ENCODE results near the gene TOX2.

Gene TOX2

GRCh38 chr20:43931976-43932375 is 17.3 kb downstream of the TOX2 start:
- DNase-seq (ENCODE audit: low read depth), result no peak

GRCh38 chr20:43934833-43935232 is 20.2 kb downstream of the TOX2 start:
- Histone ChIP-seq H3K27me3 (replicated peaks; ENCODE audit: control insufficient read depth, insufficient read depth, low read length) (peaks cover 5% of the 10 kb centered on the region), H3K9me3 (ENCODE audit: control insufficient read depth, low read length) (no peaks in the 10 kb centered on the region), H3K4me1 (ENCODE audit: control insufficient read depth, insufficient read depth, low read length) (peaks cover 36% of the 10 kb centered on the region), H3K9ac (ENCODE audit: low read length) (no peak overlapping the region), H3K4me3 (ENCODE audit: low read length) (no peak overlapping the region), H3K36me3 (ENCODE audit: control insufficient read depth, insufficient read depth, low read length, severe bottlenecking) (no peaks in the 10 kb centered on the region)
- no peak for DNase-seq (ENCODE audit: low read depth)

More at GRCh38 chr20:43931976-43932375, 17.3 kb downstream of the TOX2 start:
- H3K4me1 ChIP-seq (ENCODE audit: control insufficient read depth, insufficient read depth, low read length), result peaks cover 12% of the 10 kb centered on the region
- H3K27me3 ChIP-seq (replicated peaks; ENCODE audit: control insufficient read depth, insufficient read depth, low read length), result peaks cover 5% of the 10 kb centered on the region
- H3K36me3 ChIP-seq (ENCODE audit: control insufficient read depth, insufficient read depth, low read length, severe bottlenecking), result no peaks in the 10 kb centered on the region
- no peaks in the 10 kb centered on the region for H3K9me3 ChIP-seq (ENCODE audit: control insufficient read depth, low read length)
- H3K9ac ChIP-seq (ENCODE audit: low read length), result no peak overlapping the region
- no peak overlapping the region for H3K4me3 ChIP-seq (ENCODE audit: low read length)

- Histone ChIP-seq H3K4me3 (ENCODE audit: low read length) (no peak overlapping the region), H3K27me3 (replicated peaks; ENCODE audit: control insufficient read depth, insufficient read depth, low read length) (peaks cover 5% of the 10 kb centered on the region), H3K9ac (ENCODE audit: low read length) (no peak overlapping the region), H3K9me3 (ENCODE audit: control insufficient read depth, low read length) (no peaks in the 10 kb centered on the region), H3K36me3 (ENCODE audit: control insufficient read depth, insufficient read depth, low read length, severe bottlenecking) (no peaks in the 10 kb centered on the region), H3K4me1 (ENCODE audit: control insufficient read depth, insufficient read depth, low read length) (peaks cover 47% of the 10 kb centered on the region)
- no peak for DNase-seq (ENCODE audit: low read depth)
These were observed 21.6 kb downstream of the TOX2 start for GRCh38 chr20:43936104-43936770.

- no peak overlapping the region for H3K4me3 ChIP-seq (ENCODE audit: low read length)
- DNase-seq (ENCODE audit: low read depth), result no peak
- H3K36me3 ChIP-seq (ENCODE audit: control insufficient read depth, insufficient read depth, low read length, severe bottlenecking), result no peaks in the 10 kb centered on the region
- H3K9ac ChIP-seq (ENCODE audit: low read length), result no peak overlapping the region
- peaks cover 50% of the 10 kb centered on the region for H3K4me1 ChIP-seq (ENCODE audit: control insufficient read depth, insufficient read depth, low read length)
- peaks cover 5% of the 10 kb centered on the region for H3K27me3 ChIP-seq (replicated peaks; ENCODE audit: control insufficient read depth, insufficient read depth, low read length)
- H3K9me3 ChIP-seq (ENCODE audit: control insufficient read depth, low read length), result no peaks in the 10 kb centered on the region
These were observed 22.2 kb downstream of the TOX2 start for GRCh38 chr20:43936805-43937204.

DNA sequence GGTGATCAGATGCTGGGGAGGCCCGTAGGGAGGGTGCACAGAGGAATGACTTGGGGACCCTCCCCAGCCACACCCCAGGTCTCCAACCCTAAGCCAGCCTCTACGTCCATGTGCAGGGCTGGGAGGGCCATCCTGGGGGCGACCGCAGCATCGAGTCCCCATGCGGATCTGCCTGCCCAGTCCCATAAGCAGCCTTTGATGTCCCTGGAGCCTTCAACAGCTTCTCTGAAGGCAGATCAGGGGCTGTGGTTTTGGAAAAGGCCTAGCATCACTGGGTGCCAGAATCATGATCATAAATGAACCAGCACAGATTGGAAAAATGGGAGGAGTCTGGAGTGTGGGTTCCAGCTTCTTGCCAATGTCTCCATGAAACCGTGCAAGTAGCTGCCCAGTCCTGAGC is 22.9 kb downstream of the TOX2 start:
- no peak overlapping the region for H3K9ac ChIP-seq (ENCODE audit: low read length)
- no peaks in the 10 kb centered on the region for H3K36me3 ChIP-seq (ENCODE audit: control insufficient read depth, insufficient read depth, low read length, severe bottlenecking)
- H3K9me3 ChIP-seq (ENCODE audit: control insufficient read depth, low read length), result no peaks in the 10 kb centered on the region
- no peak overlapping the region for H3K4me3 ChIP-seq (ENCODE audit: low read length)
- no peak for DNase-seq (ENCODE audit: low read depth)
- H3K27me3 ChIP-seq (replicated peaks; ENCODE audit: control insufficient read depth, insufficient read depth, low read length), result peaks cover 5% of the 10 kb centered on the region
- peaks cover 58% of the 10 kb centered on the region for H3K4me1 ChIP-seq (ENCODE audit: control insufficient read depth, insufficient read depth, low read length)

GRCh38 chr20:43938017-43938655 is 23.5 kb downstream of the TOX2 start:
- peaks cover 2% of the 10 kb centered on the region for H3K27me3 ChIP-seq (replicated peaks; ENCODE audit: control insufficient read depth, insufficient read depth, low read length)
- H3K9ac ChIP-seq (ENCODE audit: low read length), result peak overlapping the region; percentile 35
- H3K4me1 ChIP-seq (ENCODE audit: control insufficient read depth, insufficient read depth, low read length), result peaks cover 63% of the 10 kb centered on the region
- H3K9me3 ChIP-seq (ENCODE audit: control insufficient read depth, low read length), result no peaks in the 10 kb centered on the region
- H3K4me3 ChIP-seq (ENCODE audit: low read length), result no peak overlapping the region
- no peak for DNase-seq (ENCODE audit: low read depth)
- no peaks in the 10 kb centered on the region for H3K36me3 ChIP-seq (ENCODE audit: control insufficient read depth, insufficient read depth, low read length, severe bottlenecking)

DNA sequence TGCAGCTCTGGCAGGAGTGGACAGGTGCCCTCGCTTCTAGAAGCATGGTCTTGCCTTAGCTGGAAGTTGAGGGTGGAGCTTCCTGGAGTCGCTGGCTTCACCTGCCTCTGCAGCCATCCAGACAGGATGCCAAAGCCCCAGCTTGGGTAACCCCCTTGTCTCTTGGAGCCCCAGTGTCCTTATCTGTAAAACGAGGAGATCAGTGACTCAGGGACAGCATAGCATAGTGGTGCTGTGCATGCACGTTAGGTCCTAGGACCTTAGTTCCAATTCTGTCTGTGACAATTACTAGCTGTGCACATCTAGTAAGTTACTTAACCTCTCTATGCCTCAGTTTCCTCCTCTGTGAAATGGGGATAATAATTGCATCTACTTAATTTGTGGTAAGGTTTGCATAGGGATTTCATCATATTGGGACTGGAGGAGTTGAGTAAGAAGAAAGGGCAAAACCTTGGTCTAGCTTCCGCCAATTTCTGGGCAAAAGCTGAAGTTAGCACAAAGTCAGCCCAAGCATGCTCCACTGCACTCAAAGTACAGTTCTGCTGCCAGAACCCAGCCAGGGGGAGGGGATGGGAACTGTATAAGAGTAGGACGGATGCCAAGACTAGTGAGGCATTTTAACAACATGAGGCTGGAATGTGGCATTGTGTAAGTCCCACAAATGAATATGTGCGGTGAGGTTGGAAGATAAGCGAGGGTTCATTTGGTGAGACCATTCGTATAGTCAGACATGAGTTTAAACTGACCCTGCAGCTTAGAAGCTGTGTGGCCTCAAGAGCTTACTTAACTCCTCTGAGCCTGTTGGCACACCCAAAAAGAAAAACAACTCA is 24.5 kb downstream of the TOX2 start:
- peak; percentile 99 for DNase-seq (ENCODE audit: low read depth)
- no peaks in the 10 kb centered on the region for H3K9me3 ChIP-seq (ENCODE audit: control insufficient read depth, low read length)
- H3K4me3 ChIP-seq (ENCODE audit: low read length), result peak overlapping the region; percentile 2
- H3K36me3 ChIP-seq (ENCODE audit: control insufficient read depth, insufficient read depth, low read length, severe bottlenecking), result no peaks in the 10 kb centered on the region
- peak overlapping the region; percentile 43 for H3K9ac ChIP-seq (ENCODE audit: low read length)
- peaks cover 66% of the 10 kb centered on the region for H3K4me1 ChIP-seq (ENCODE audit: control insufficient read depth, insufficient read depth, low read length)
- no peaks in the 10 kb centered on the region for H3K27me3 ChIP-seq (replicated peaks; ENCODE audit: control insufficient read depth, insufficient read depth, low read length)

DNA sequence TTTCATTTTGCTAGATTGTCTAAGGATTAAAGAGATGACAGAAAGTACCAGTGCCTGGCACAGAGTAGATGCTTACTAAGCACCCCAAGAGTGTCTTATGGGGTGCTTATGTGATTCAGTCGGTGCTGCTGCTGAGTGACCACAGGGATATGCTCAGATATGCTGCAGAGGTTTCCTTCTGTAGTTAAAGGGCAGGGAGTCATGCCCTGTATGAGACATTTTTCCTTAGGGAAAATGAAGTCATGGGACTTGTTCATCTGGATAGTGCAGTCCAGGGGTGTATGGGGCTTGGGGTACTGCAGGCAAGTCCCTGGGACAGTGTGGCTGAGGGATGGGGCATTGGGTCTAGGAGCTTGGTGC is 25.1 kb downstream of the TOX2 start:
- peak overlapping the region; percentile 43 for H3K9ac ChIP-seq (ENCODE audit: low read length)
- H3K9me3 ChIP-seq (ENCODE audit: control insufficient read depth, low read length), result no peaks in the 10 kb centered on the region
- H3K4me1 ChIP-seq (ENCODE audit: control insufficient read depth, insufficient read depth, low read length), result peaks cover 66% of the 10 kb centered on the region
- H3K27me3 ChIP-seq (replicated peaks; ENCODE audit: control insufficient read depth, insufficient read depth, low read length), result no peaks in the 10 kb centered on the region
- DNase-seq (ENCODE audit: low read depth), result no peak
- peak overlapping the region; percentile 2 for H3K4me3 ChIP-seq (ENCODE audit: low read length)
- no peaks in the 10 kb centered on the region for H3K36me3 ChIP-seq (ENCODE audit: control insufficient read depth, insufficient read depth, low read length, severe bottlenecking)

GRCh38 chr20:43940518-43941225 is 26.0 kb downstream of the TOX2 start:
- H3K27me3 ChIP-seq (replicated peaks; ENCODE audit: control insufficient read depth, insufficient read depth, low read length), result no peaks in the 10 kb centered on the region
- no peak overlapping the region for H3K4me3 ChIP-seq (ENCODE audit: low read length)
- no peak overlapping the region for H3K9ac ChIP-seq (ENCODE audit: low read length)
- H3K4me1 ChIP-seq (ENCODE audit: control insufficient read depth, insufficient read depth, low read length), result peaks cover 66% of the 10 kb centered on the region
- no peaks in the 10 kb centered on the region for H3K36me3 ChIP-seq (ENCODE audit: control insufficient read depth, insufficient read depth, low read length, severe bottlenecking)
- no peak for DNase-seq (ENCODE audit: low read depth)
- H3K9me3 ChIP-seq (ENCODE audit: control insufficient read depth, low read length), result no peaks in the 10 kb centered on the region

GRCh38 chr20:43941476-43942200 is 27.0 kb downstream of the TOX2 start:
- Histone ChIP-seq H3K9me3 (ENCODE audit: control insufficient read depth, low read length) (no peaks in the 10 kb centered on the region), H3K4me3 (ENCODE audit: low read length) (no peak overlapping the region), H3K27me3 (replicated peaks; ENCODE audit: control insufficient read depth, insufficient read depth, low read length) (no peaks in the 10 kb centered on the region), H3K9ac (ENCODE audit: low read length) (peak overlapping the region; percentile 26), H3K4me1 (ENCODE audit: control insufficient read depth, insufficient read depth, low read length) (peaks cover 58% of the 10 kb centered on the region), H3K36me3 (ENCODE audit: control insufficient read depth, insufficient read depth, low read length, severe bottlenecking) (no peaks in the 10 kb centered on the region)
- DNase-seq (ENCODE audit: low read depth), result no peak
